ENCODE results near the gene CENPT. TPM values are rescaled to one million over a fixed set of nuclear protein-coding genes. Genes with fewer than 3 reads are reported as not detected.

Gene CENPT
- total and polyA plus RNA-seq, 2 of the 8 experiments (the other 6 are each of a cell fraction or from before 2014, with no cell fraction given) = 42.4 to 53.4 TPM

DNA sequence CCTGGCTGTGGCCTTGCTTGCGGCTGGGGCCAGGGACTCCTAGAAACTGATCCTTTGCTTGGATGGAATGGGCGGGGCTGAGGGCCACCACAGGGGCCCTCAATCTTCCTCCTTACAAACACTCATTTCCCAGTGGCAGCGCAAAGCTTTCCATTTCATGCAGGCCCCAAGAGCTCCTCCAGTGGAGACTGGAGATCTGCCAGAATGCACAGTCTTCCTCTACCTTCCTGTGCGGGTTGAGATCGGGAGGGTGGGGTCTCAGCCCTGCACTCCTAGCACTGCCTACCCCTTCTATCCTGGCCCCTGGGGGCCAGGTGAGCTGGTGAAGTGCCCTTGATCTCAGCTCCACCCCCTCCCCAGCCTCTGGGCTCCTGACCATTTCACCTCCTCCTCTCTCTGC, 38.9 kb upstream of the CENPT start:
- Histone ChIP-seq H2AK5ac (ENCODE audit: low read depth, low read length) (no peak overlapping the region), H2BK12ac (ENCODE audit: low read depth, low read length) (no peak overlapping the region), H3K79me2 (ENCODE audit: control insufficient read depth in 1 of 2, insufficient read depth in 2 of 2, low read length in 2 of 2) (no peaks in the 10 kb centered on the region), H3K36me3 (ENCODE audit: control insufficient read depth in 2 of 4, insufficient read depth in 4 of 4, low read length in 3 of 4) (peaks cover 10 to 18% (median 12%) of the 10 kb centered on the region in 4 experiments), H3K56ac (replicated peaks; ENCODE audit: insufficient read length, low read depth, low read length) (no peak overlapping the region), H4K91ac (replicated peaks; ENCODE audit: insufficient read length, low read length) (no peak overlapping the region), H3K18ac (ENCODE audit: extremely low read depth, low read length) (no peak overlapping the region), H2AFZ (ENCODE audit: low read length) (no peak overlapping the region), H3K4me3 (ENCODE audit: extremely low read depth in 1 of 4, insufficient read depth in 2 of 4, low read depth in 3 of 4, low read length in 4 of 4) (no peak overlapping the region), H2BK15ac (ENCODE audit: low read length) (no peak overlapping the region), H3K4me2 (ENCODE audit: insufficient read depth in 1 of 2, low read depth in 2 of 2, low read length in 2 of 2) (peak overlapping the region in 1 of 2 experiments; percentile 18; a peak in 1 of 4 replicates), H4K20me1 (replicated peaks in 1 of 2; ENCODE audit: control insufficient read depth in 1 of 2, insufficient read depth in 2 of 2, low read length in 2 of 2) (peaks cover 8 to 14% of the 10 kb centered on the region in 2 experiments), H3K23ac (ENCODE audit: insufficient read length) (no peak overlapping the region), H2BK5ac (ENCODE audit: low read depth, low read length) (no peak overlapping the region), H3K14ac (ENCODE audit: insufficient read length) (no peak overlapping the region), H3K27ac (ENCODE audit: low read depth, low read length) (no peak overlapping the region), H3K9ac (replicated peaks in 1 of 4; ENCODE audit: extremely low read depth in 1 of 4, low read depth in 3 of 4, low read length in 3 of 4) (no peak overlapping the region), H3K4me1 (replicated peaks in 1 of 4; ENCODE audit: control insufficient read depth in 3 of 4, insufficient read depth in 4 of 4, low read length in 3 of 4) (peaks cover 5 to 15% (median 11%) of the 10 kb centered on the region in 4 experiments), H3K9me3 (ENCODE audit: insufficient read depth in 2 of 2, low read depth in 1 of 2, low read length in 1 of 2) (no peaks in the 10 kb centered on the region), H4K8ac (ENCODE audit: extremely low read depth, insufficient read depth, low read length) (no peak overlapping the region), H2BK20ac (ENCODE audit: low read length) (no peak overlapping the region), H2BK120ac (replicated peaks; ENCODE audit: low read depth, low read length) (no peak overlapping the region), H3K27me3 (replicated peaks in 1 of 4; ENCODE audit: control insufficient read depth in 3 of 4, extremely low read depth in 1 of 4, insufficient read depth in 3 of 4, low read length in 3 of 4) (no peaks in the 10 kb centered on the region), H3K4ac (replicated peaks; ENCODE audit: insufficient read length, low read depth, low read length) (no peak overlapping the region), H3K79me1 (ENCODE audit: low read depth, low read length) (no peaks in the 10 kb centered on the region), H4K5ac (ENCODE audit: insufficient read length, low read depth, low read length) (no peak overlapping the region), H3K23me2 (ENCODE audit: low read depth, low read length) (0 out of 2 replicates have a peak, but pooled peaks cover 2% of the 10 kb centered on the region)
- TF ChIP-seq TBP (IDR thresholded peaks at IDR 0.05; ENCODE audit: low read depth, low read length) = no peak
- TF ChIP-seq NRF1 (IDR thresholded peaks at IDR 0.05; ENCODE audit: low read depth, low read length) = no peak
- TF ChIP-seq TEAD4 (IDR thresholded peaks at IDR 0.05; ENCODE audit: low read depth, low read length) = no peak
- TF ChIP-seq SP4 (IDR thresholded peaks at IDR 0.05; ENCODE audit: low read length) = no peak
- no peak for TF ChIP-seq SAP30 (IDR thresholded peaks at IDR 0.05; ENCODE audit: insufficient read depth, insufficient replicate concordance, low read length)
- TF ChIP-seq ZNF274 (IDR thresholded peaks at IDR 0.05; ENCODE audit: borderline replicate concordance, extremely low read depth, low read length) = no peak
- TF ChIP-seq KDM4A (IDR thresholded peaks at IDR 0.05; ENCODE audit: low read depth, low read length, severe bottlenecking) = no peak
- POLR2A ChIA-PET (ENCODE audit: partially characterized antibody) = interaction anchor here (0.7 to 6.3 kb wide), 12 partner anchors 10 to 137 kb away, joined by 3 to 45 read pairs (median 6); partner anchors contain the start of genes CTRL, DDX28, DUS2 and EDC4
- no peak for FAIRE-seq
- CTCF ChIA-PET (ENCODE audit: partially characterized antibody) = interaction anchor here (0.5 to 21.8 kb wide), 9 partner anchors 24 to 219 kb away, joined by 3 to 623 read pairs (median 4); partner anchors contain the start of genes CTRL, LCAT and PSMB10
- WGBS, 2 experiments (ENCODE audit: extremely low coverage in 1 of 2, insufficient coverage in 1 of 2, insufficient read length in 1 of 2, insufficient replicate concordance in 2 of 2, low coverage in 1 of 2, low lambda C conversion rate in 2 of 2, missing lambda C conversion rate in 1 of 2) = 90% methylated on average over 4 of the region's 5 CpGs; no CpG with 5 or more reads in 1 of the 2 experiments
- DNase-seq (ENCODE audit: low read depth in 1 of 2, low spot score in 2 of 2) = no peak
